GM08714 (cell line): Measurements from ENCODE around the gene STPG1.
A peak's percentile ranks its signal among the peaks of the same experiment; 100 is the strongest.

Experiments used
- H3K4me3 ChIP-seq: fragments of 200-500 bp; sonication (Bioruptor generic); 2 replicates; pipeline ENCODE4 v1.5.1; 2014; ENCODE audit warnings: mild to moderate bottlenecking, low read length, inconsistent platforms
- ZNF274 ChIP-seq: IDR thresholded peaks from 2 replicates; pipeline ENCODE4 v1.6.1; 2012; ENCODE audit warnings: mild to moderate bottlenecking, low read depth, low read length

Gene STPG1

GRCh38 chr1:24391882-24392603 lies 21.5 kb downstream of the STPG1 start:
- H3K4me3 ChIP-seq = peak overlapping the region; percentile 62; the same call in 1 of the 2 replicates
- TF ChIP-seq ZNF274 = no peak

- no peak overlapping the region for H3K4me3 ChIP-seq
- TF ChIP-seq ZNF274 = no peak
Measured at GRCh38 chr1:24390924-24391782, 22.4 kb downstream of the STPG1 start.

- H3K4me3 ChIP-seq = no peak overlapping the region
- no peak for TF ChIP-seq ZNF274
Measured at GRCh38 chr1:24389231-24389678, 24.3 kb downstream of the STPG1 start.

- no peak for TF ChIP-seq ZNF274
- no peak overlapping the region for H3K4me3 ChIP-seq
Measured at GRCh38 chr1:24388331-24388885, 25.2 kb downstream of the STPG1 start.

- no peak for TF ChIP-seq ZNF274
- H3K4me3 ChIP-seq = no peak overlapping the region
Measured at GRCh38 chr1:24387636-24388175, 25.9 kb downstream of the STPG1 start.

- H3K4me3 ChIP-seq = no peak overlapping the region
- TF ChIP-seq ZNF274 = no peak
Measured at GRCh38 chr1:24386931-24387330, 26.7 kb downstream of the STPG1 start.

GRCh38 chr1:24386241-24386640 lies 27.3 kb downstream of the STPG1 start:
- TF ChIP-seq ZNF274 = no peak
- no peak overlapping the region for H3K4me3 ChIP-seq

- no peak for TF ChIP-seq ZNF274
- no peak overlapping the region for H3K4me3 ChIP-seq
Measured at GRCh38 chr1:24385160-24385940, 28.2 kb downstream of the STPG1 start.

GRCh38 chr1:24384251-24385090 lies 29.1 kb downstream of the STPG1 start:
- H3K4me3 ChIP-seq = no peak overlapping the region
- no peak for TF ChIP-seq ZNF274

- H3K4me3 ChIP-seq = no peak overlapping the region
- TF ChIP-seq ZNF274 = no peak
Measured at GRCh38 chr1:24383381-24383940, 30.1 kb downstream of the STPG1 start.

GRCh38 chr1:24382165-24382577 lies 31.4 kb downstream of the STPG1 start:
- H3K4me3 ChIP-seq = no peak overlapping the region
- TF ChIP-seq ZNF274 = no peak

GRCh38 chr1:24381256-24381655 lies 32.3 kb downstream of the STPG1 start:
- no peak overlapping the region for H3K4me3 ChIP-seq
- TF ChIP-seq ZNF274 = no peak

GRCh38 chr1:24380508-24380907 lies 33.1 kb downstream of the STPG1 start:
- H3K4me3 ChIP-seq = no peak overlapping the region
- TF ChIP-seq ZNF274 = no peak
